Measurements from ENCODE around the gene NCAM2.

DNA sequence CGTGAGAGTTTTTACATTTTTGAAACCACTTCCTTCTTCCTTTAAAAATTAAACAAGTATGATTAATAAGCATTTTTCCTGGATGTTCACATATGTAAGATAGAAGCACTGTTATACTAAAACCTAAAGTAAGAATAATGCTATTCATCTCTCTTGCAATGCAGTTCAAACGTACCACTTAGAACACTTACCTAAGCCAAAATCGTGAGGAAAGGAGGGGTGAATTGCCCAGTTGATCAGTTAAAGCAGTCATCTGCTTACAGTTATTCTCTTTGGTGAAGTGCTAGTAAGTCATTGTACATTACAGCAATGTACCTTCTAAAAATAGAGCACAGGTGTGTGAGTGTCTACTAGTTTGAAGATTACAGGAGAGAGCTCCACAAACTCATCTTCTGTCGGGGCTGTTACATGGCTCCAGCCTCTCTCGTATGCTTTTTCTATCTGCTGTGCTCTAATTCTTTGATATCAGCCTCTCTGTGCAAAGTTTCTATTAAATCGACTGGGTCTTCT, 3.4 kb downstream of the NCAM2 start:
- TF ChIP-seq CTCF (IDR thresholded peaks at IDR 0.05) (no peak), POLR2A (IDR thresholded peaks at IDR 0.05; ENCODE audit: low read depth) (no peak), POLR2AphosphoS5 (IDR thresholded peaks at IDR 0.05) (no peak)

All from esophagus muscularis mucosa (tissue), 3 donors.